Neural cell (in vitro differentiated cells): ENCODE results near the gene COL25A1. TPM values are rescaled to one million over a fixed set of nuclear protein-coding genes. Genes with fewer than 3 reads are reported as not detected.
A peak's percentile ranks its signal among the peaks of the same experiment; 100 is the strongest.

Experiments used
- H2AFZ ChIP-seq: fragments of 200-600, 300-800 bp; sonication (generic), shearing (Covaris generic); 2 replicates; pipeline ENCODE4 v1.6.0; 2014; ENCODE audit warnings: low read depth, mild to moderate bottlenecking, antibody characterized with exemption, low read length, moderate library complexity
- H3F3A ChIP-seq: fragments of 200-600 bp; shearing (Covaris generic); 2 replicates; pipeline ENCODE4 v1.6.1; 2016; ENCODE audit warnings: mild to moderate bottlenecking, moderate library complexity, mixed read lengths, antibody characterized with exemption, low read length; ENCODE audit not compliant: insufficient read depth, poor library complexity, severe bottlenecking
- H3K27ac ChIP-seq: fragments of 200-600, 300-800 bp; sonication (generic), shearing (Covaris generic); 2 replicates; pipeline ENCODE4 v1.5.1; 2014; ENCODE audit warnings: mild to moderate bottlenecking, low read length, moderate library complexity
- H3K27me3 ChIP-seq: fragments of 300-800, 200-600 bp; sonication (generic), shearing (Covaris generic); 2 replicates; pipeline ENCODE4 v1.6.0; 2014; ENCODE audit warnings: mild to moderate bottlenecking, low read depth, low read length, moderate library complexity; ENCODE audit not compliant: insufficient read depth
- H3K36me3 ChIP-seq: fragments of 300-800, 200-600 bp; sonication (generic), shearing (Covaris generic); 2 replicates; pipeline ENCODE4 v1.5.1; 2014; ENCODE audit warnings: mild to moderate bottlenecking, antibody characterized with exemption, low read length, moderate library complexity; ENCODE audit not compliant: insufficient read depth
- H3K4me2 ChIP-seq: fragments of 300-800, 200-600 bp; sonication (generic), shearing (Covaris generic); 2 replicates; pipeline ENCODE4 v1.6.0; 2014; ENCODE audit warnings: mild to moderate bottlenecking, low read length
- H3K4me3 ChIP-seq: fragments of 300-800, 200-600 bp; sonication (generic), shearing (Covaris generic); 2 replicates; pipeline ENCODE4 v1.5.1; 2014; ENCODE audit warnings: mild to moderate bottlenecking, low read length, moderate library complexity
- H3K79me2 ChIP-seq: fragments of 200-600 bp; shearing (Covaris generic); replicated peaks from 2 replicates; pipeline ENCODE4 v1.6.0; 2014; ENCODE audit warnings: mild to moderate bottlenecking, low read length, moderate library complexity; ENCODE audit not compliant: insufficient read depth
- H3K9ac ChIP-seq: fragments of 300-800, 200-600 bp; sonication (generic), shearing (Covaris generic); 2 replicates; pipeline ENCODE4 v1.6.1; 2016; ENCODE audit warnings: mild to moderate bottlenecking, low read length, mixed read lengths
- H3K9me2 ChIP-seq: fragments of 200-600 bp; shearing (Covaris generic); 2 replicates; pipeline ENCODE4 v1.6.1; 2016; ENCODE audit warnings: mild to moderate bottlenecking, low read length, mixed read lengths; ENCODE audit not compliant: insufficient read depth
- H3K9me3 ChIP-seq: fragments of 200-600, 300-800 bp; sonication (generic), shearing (Covaris generic); 2 replicates; pipeline ENCODE4 v1.6.1; 2016; ENCODE audit warnings: mild to moderate bottlenecking, mixed run types, low read length, moderate library complexity, mixed read lengths
- H4K20me1 ChIP-seq: fragments of 200-600 bp; shearing (Covaris generic); 2 replicates; pipeline ENCODE4 v1.6.1; 2016; ENCODE audit warnings: mild to moderate bottlenecking, mixed run types; ENCODE audit not compliant: insufficient read depth
- EP300 ChIP-seq: fragments of 450-650 bp; conservative IDR thresholded peaks from 2 replicates; pipeline ENCODE4 v1.6.1; 2014; ENCODE audit warnings: antibody characterized with exemption, mild to moderate bottlenecking, moderate library complexity; ENCODE audit not compliant: poor library complexity, severe bottlenecking
- EZH2 ChIP-seq: fragments of 200-600, 300-800 bp; shearing (Covaris generic), sonication (generic); IDR thresholded peaks from 2 replicates; pipeline ENCODE4 v1.6.1; 2014; ENCODE audit warnings: antibody characterized with exemption, low read length, borderline replicate concordance, mild to moderate bottlenecking; ENCODE audit not compliant: insufficient read depth, poor library complexity, severe bottlenecking
- MXI1 ChIP-seq: fragments of 450-650 bp; conservative IDR thresholded peaks from 2 replicates; pipeline ENCODE4 v1.6.1; 2014; ENCODE audit warnings: antibody characterized with exemption, mild to moderate bottlenecking; ENCODE audit not compliant: poor library complexity, severe bottlenecking
- POLR2AphosphoS5 ChIP-seq: IDR thresholded peaks from 2 replicates; pipeline ENCODE4 v1.6.1; 2012
- RAD21 ChIP-seq: fragments of 450-650 bp; conservative IDR thresholded peaks from 2 replicates; pipeline ENCODE4 v1.6.1; 2014; ENCODE audit warnings: antibody characterized with exemption, mild to moderate bottlenecking, moderate library complexity
- SMC3 ChIP-seq: fragments of 450-650 bp; conservative IDR thresholded peaks from 2 replicates; pipeline ENCODE4 v1.6.1; 2014; ENCODE audit warnings: antibody characterized with exemption, mild to moderate bottlenecking, moderate library complexity; ENCODE audit not compliant: poor library complexity
- TAF1 ChIP-seq: IDR thresholded peaks from 2 replicates; pipeline ENCODE4 v1.6.1; 2012; ENCODE audit warnings: low read depth
- polyA plus RNA-seq: library from polyadenylated mRNA; depleted of rRNA; stranded (reverse); fragments of >200 nt; gene quantifications from 2 replicates; pipeline ENCODE4 v1.2.3, GENCODE V29; 2014
- TF ChIP-seq, protein P1 (sequence below): IDR thresholded peaks from 2 replicates; pipeline ENCODE4 v1.6.1; 2012; ENCODE audit warnings: borderline replicate concordance
- TF ChIP-seq, protein P2 (sequence below): fragments of 450-650 bp; IDR thresholded peaks from 2 replicates; pipeline ENCODE4 v1.5.1; 2014; ENCODE audit warnings: antibody characterized with exemption, mild to moderate bottlenecking, moderate library complexity; ENCODE audit not compliant: poor library complexity, severe bottlenecking

COL25A1 gene
- polyA plus RNA-seq, 1 donor from 2014 or later = 32.3 TPM

DNA sequence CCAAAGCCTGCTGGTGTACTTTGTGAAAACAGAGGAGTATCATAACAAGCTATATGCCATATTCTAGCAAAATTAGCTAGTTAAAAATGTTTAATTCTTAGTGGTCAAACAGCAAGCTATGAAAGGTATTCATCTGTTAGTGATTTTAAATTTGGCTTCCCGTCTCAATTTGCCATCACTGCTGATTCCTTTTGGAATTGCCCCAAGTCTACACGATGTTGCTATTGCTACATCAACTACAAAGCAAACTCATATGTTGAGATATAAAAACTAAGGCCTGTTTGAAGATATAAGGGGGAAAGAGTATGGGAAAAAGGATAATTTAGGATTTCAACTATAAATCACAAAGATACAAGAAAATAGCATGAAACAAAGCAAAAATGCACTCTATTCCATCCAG, 146.1 kb downstream of the COL25A1 start:
- Histone ChIP-seq H3K9ac (no peak overlapping the region), H3K27ac (no peak overlapping the region), H3K79me2 (no peaks in the 10 kb centered on the region), H3K4me2 (no peak overlapping the region), H3K4me3 (no peak overlapping the region), H4K20me1 (no peaks in the 10 kb centered on the region), H2AFZ (no peak overlapping the region), H3K9me2 (no peaks in the 10 kb centered on the region), H3K36me3 (no peaks in the 10 kb centered on the region), H3K9me3 (no peaks in the 10 kb centered on the region), H3F3A (no peaks in the 10 kb centered on the region), H3K27me3 (no peaks in the 10 kb centered on the region)
- TF ChIP-seq TAF1 (no peak), RAD21 (no peak), POLR2AphosphoS5 (no peak), MXI1 (no peak), EZH2 (no peak), EP300 (no peak), SMC3 (no peak)
- TF ChIP-seq, protein P1, sequence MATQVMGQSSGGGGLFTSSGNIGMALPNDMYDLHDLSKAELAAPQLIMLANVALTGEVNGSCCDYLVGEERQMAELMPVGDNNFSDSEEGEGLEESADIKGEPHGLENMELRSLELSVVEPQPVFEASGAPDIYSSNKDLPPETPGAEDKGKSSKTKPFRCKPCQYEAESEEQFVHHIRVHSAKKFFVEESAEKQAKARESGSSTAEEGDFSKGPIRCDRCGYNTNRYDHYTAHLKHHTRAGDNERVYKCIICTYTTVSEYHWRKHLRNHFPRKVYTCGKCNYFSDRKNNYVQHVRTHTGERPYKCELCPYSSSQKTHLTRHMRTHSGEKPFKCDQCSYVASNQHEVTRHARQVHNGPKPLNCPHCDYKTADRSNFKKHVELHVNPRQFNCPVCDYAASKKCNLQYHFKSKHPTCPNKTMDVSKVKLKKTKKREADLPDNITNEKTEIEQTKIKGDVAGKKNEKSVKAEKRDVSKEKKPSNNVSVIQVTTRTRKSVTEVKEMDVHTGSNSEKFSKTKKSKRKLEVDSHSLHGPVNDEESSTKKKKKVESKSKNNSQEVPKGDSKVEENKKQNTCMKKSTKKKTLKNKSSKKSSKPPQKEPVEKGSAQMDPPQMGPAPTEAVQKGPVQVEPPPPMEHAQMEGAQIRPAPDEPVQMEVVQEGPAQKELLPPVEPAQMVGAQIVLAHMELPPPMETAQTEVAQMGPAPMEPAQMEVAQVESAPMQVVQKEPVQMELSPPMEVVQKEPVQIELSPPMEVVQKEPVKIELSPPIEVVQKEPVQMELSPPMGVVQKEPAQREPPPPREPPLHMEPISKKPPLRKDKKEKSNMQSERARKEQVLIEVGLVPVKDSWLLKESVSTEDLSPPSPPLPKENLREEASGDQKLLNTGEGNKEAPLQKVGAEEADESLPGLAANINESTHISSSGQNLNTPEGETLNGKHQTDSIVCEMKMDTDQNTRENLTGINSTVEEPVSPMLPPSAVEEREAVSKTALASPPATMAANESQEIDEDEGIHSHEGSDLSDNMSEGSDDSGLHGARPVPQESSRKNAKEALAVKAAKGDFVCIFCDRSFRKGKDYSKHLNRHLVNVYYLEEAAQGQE = no peak
- TF ChIP-seq, protein P2, sequence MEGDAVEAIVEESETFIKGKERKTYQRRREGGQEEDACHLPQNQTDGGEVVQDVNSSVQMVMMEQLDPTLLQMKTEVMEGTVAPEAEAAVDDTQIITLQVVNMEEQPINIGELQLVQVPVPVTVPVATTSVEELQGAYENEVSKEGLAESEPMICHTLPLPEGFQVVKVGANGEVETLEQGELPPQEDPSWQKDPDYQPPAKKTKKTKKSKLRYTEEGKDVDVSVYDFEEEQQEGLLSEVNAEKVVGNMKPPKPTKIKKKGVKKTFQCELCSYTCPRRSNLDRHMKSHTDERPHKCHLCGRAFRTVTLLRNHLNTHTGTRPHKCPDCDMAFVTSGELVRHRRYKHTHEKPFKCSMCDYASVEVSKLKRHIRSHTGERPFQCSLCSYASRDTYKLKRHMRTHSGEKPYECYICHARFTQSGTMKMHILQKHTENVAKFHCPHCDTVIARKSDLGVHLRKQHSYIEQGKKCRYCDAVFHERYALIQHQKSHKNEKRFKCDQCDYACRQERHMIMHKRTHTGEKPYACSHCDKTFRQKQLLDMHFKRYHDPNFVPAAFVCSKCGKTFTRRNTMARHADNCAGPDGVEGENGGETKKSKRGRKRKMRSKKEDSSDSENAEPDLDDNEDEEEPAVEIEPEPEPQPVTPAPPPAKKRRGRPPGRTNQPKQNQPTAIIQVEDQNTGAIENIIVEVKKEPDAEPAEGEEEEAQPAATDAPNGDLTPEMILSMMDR = no peak

DNA sequence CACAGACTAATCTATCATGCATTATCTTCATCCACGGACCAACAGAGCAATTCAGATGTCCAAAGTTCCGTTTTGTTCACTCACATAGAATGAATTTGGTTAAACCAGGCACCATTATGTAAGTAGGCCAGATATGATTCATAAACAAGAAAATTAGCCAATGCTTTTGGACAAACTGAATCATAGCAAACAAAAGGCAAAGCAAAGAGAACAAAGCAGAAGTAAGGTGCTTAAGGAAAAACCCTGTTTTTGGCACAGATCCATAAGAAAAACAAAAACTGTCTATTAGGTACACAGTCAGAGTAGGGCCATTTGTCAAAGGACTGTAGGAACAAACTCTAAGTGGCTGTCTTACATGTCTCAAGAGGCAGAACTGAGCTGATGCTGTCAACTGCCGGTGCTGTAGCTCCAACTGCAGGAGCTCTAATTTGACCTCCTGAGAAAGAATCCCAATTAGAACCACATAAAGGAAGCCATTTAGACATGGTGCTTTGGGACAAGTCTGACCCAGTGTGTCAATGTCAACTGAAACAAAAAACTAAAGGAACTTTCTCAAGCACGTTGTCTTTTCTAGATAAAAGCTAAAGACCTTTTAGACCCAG, 146.7 kb downstream of the COL25A1 start:
- Histone ChIP-seq H3K4me3 (no peak overlapping the region), H3K9ac (no peak overlapping the region), H3K27ac (no peak overlapping the region), H3K4me2 (no peak overlapping the region), H3K9me2 (no peaks in the 10 kb centered on the region), H4K20me1 (no peaks in the 10 kb centered on the region), H2AFZ (no peak overlapping the region), H3K79me2 (no peaks in the 10 kb centered on the region), H3K27me3 (no peaks in the 10 kb centered on the region), H3K9me3 (no peaks in the 10 kb centered on the region), H3K36me3 (no peaks in the 10 kb centered on the region), H3F3A (no peaks in the 10 kb centered on the region)
- TF ChIP-seq, protein P1 = no peak
- TF ChIP-seq POLR2AphosphoS5 (peak; percentile 37), RAD21 (no peak), SMC3 (no peak)
